ENCODE measurements around the gene ZNF248. TPM values are rescaled to one million over a fixed set of nuclear protein-coding genes. Genes with fewer than 3 reads are reported as not detected.

ZNF248 gene
- total and polyA plus RNA-seq, 2 donors from 2014 or later = 6.9 to 11.6 TPM

- intact Hi-C loops (cut with DNase I) = no loop called here
- H3K27me3 ChIP-seq (ENCODE audit: control insufficient read depth, insufficient read depth, low read length) = no peaks in the 10 kb centered on the region
- no peaks in the 10 kb centered on the region for H3K4me1 ChIP-seq (ENCODE audit: control insufficient read depth in 2 of 3, insufficient read depth in 2 of 3, low read depth in 1 of 3, low read length in 3 of 3)
- DNase-seq (no peak), FAIRE-seq (no peak)
- H3K4me3 ChIP-seq (ENCODE audit: low read length in 3 of 3) = no peak overlapping the region
- no peak for TF ChIP-seq CTCF (IDR thresholded peaks at IDR 0.05; ENCODE audit: borderline replicate concordance, extremely low read depth, insufficient read depth)
- no peaks in the 10 kb centered on the region for H3K36me3 ChIP-seq (ENCODE audit: control insufficient read depth in 2 of 3, insufficient read depth in 3 of 3, low read length in 3 of 3)
- H3K27ac ChIP-seq (ENCODE audit: low read depth in 2 of 2, low read length in 2 of 2) = no peak overlapping the region
- H3K9ac ChIP-seq (ENCODE audit: low read length in 3 of 3) = no peak overlapping the region
- no peaks in the 10 kb centered on the region for H3K9me3 ChIP-seq (ENCODE audit: control insufficient read depth in 2 of 3, insufficient read depth in 1 of 3, low read length in 3 of 3)
These were observed 120.1 kb downstream of the ZNF248 start for GRCh38 chr10:37737336-37737735.

- FAIRE-seq = no peak
- TF ChIP-seq CTCF (IDR thresholded peaks at IDR 0.05; ENCODE audit: borderline replicate concordance, extremely low read depth, insufficient read depth) = no peak
- H3K27me3 ChIP-seq (ENCODE audit: control insufficient read depth, insufficient read depth, low read length) = no peaks in the 10 kb centered on the region
- no peak overlapping the region for H3K27ac ChIP-seq (ENCODE audit: low read depth in 2 of 2, low read length in 2 of 2)
- no peaks in the 10 kb centered on the region for H3K9me3 ChIP-seq (ENCODE audit: control insufficient read depth in 2 of 3, insufficient read depth in 1 of 3, low read length in 3 of 3)
- no peak overlapping the region for H3K9ac ChIP-seq (ENCODE audit: low read length in 3 of 3)
- H3K36me3 ChIP-seq (ENCODE audit: control insufficient read depth in 2 of 3, insufficient read depth in 3 of 3, low read length in 3 of 3) = no peaks in the 10 kb centered on the region
- no peak for DNase-seq
- no peak overlapping the region for H3K4me3 ChIP-seq (ENCODE audit: low read length in 3 of 3)
- intact Hi-C loops (cut with DNase I) = no loop called here
- H3K4me1 ChIP-seq (ENCODE audit: control insufficient read depth in 2 of 3, insufficient read depth in 2 of 3, low read depth in 1 of 3, low read length in 3 of 3) = no peaks in the 10 kb centered on the region
These were observed 121.3 kb downstream of the ZNF248 start for GRCh38 chr10:37736120-37736519.

DNA sequence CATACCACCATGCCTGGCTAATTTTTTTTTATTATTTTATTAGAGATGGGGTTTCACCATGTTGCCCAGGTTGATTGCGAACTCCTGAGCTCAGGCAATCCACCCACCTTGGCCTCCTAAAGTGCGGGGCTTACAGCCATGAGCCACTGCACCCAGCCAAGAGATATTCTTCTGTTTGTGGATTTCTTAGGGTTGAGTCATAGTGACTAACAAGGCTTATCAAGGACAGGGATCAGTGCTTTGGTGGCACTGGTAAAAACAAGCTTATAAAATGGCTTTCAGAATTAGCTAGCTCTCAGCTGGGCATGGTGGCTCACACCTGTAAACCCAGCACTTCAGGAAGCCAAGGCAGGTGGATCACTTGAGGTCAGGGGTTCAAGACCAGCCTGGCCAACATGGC, 122.4 kb downstream of the ZNF248 start:
- DNase-seq = no peak

More for the DNA sequence above, 122.4 kb downstream of the ZNF248 start:
- FAIRE-seq = no peak
- H3K27ac ChIP-seq (ENCODE audit: low read depth in 2 of 2, low read length in 2 of 2) = no peak overlapping the region
- intact Hi-C loops (cut with DNase I) = no loop called here
- no peaks in the 10 kb centered on the region for H3K36me3 ChIP-seq (ENCODE audit: control insufficient read depth in 2 of 3, insufficient read depth in 3 of 3, low read length in 3 of 3)
- TF ChIP-seq CTCF (IDR thresholded peaks at IDR 0.05; ENCODE audit: borderline replicate concordance, extremely low read depth, insufficient read depth) = no peak
- no peaks in the 10 kb centered on the region for H3K27me3 ChIP-seq (ENCODE audit: control insufficient read depth, insufficient read depth, low read length)
- H3K4me1 ChIP-seq (ENCODE audit: control insufficient read depth in 2 of 3, insufficient read depth in 2 of 3, low read depth in 1 of 3, low read length in 3 of 3) = no peaks in the 10 kb centered on the region
- no peaks in the 10 kb centered on the region for H3K9me3 ChIP-seq (ENCODE audit: control insufficient read depth in 2 of 3, insufficient read depth in 1 of 3, low read length in 3 of 3)
- H3K9ac ChIP-seq (ENCODE audit: low read length in 3 of 3) = no peak overlapping the region
- H3K4me3 ChIP-seq (ENCODE audit: low read length in 3 of 3) = no peak overlapping the region

Other genes with a start within 250 kb of the ZNF248 start
- gene ZNF25, start 119.0 kb upstream of the ZNF248 start, total RNA-seq = 10.8 TPM
- gene ZNF25, start 119.0 kb upstream of the ZNF248 start, polyA plus RNA-seq (ENCODE audit: insufficient read depth, low read depth, low replicate concordance) = 5.5 TPM
- gene ZNF33A, start 153.1 kb upstream of the ZNF248 start, total RNA-seq = 42.6 TPM
- gene ZNF33A, start 153.1 kb upstream of the ZNF248 start, polyA plus RNA-seq (ENCODE audit: insufficient read depth, low read depth, low replicate concordance) = 10.6 TPM
- 18.8 TPM for gene ZNF37A, start 236.7 kb upstream of the ZNF248 start, total RNA-seq
- gene ZNF37A, start 236.7 kb upstream of the ZNF248 start, polyA plus RNA-seq (ENCODE audit: insufficient read depth, low read depth, low replicate concordance) = 4.0 TPM

All from kidney (tissue), 14 donors.